ENCODE measurements around the gene DDR2. TPM values are rescaled to one million over a fixed set of nuclear protein-coding genes. Genes with fewer than 3 reads are reported as not detected.

Gene DDR2
- total RNA-seq, 2 experiments from 2014 or later: 0.19 TPM; not detected in 1

GRCh38 chr1:162679298-162679697 lies 47.0 kb downstream of the DDR2 start:
- CTCF ChIA-PET (ENCODE audit: unreplicated experiment): no interaction called here
- no TSS peak for BruUV-seq (replicated peaks)
- TF ChIP-seq, protein P1, sequence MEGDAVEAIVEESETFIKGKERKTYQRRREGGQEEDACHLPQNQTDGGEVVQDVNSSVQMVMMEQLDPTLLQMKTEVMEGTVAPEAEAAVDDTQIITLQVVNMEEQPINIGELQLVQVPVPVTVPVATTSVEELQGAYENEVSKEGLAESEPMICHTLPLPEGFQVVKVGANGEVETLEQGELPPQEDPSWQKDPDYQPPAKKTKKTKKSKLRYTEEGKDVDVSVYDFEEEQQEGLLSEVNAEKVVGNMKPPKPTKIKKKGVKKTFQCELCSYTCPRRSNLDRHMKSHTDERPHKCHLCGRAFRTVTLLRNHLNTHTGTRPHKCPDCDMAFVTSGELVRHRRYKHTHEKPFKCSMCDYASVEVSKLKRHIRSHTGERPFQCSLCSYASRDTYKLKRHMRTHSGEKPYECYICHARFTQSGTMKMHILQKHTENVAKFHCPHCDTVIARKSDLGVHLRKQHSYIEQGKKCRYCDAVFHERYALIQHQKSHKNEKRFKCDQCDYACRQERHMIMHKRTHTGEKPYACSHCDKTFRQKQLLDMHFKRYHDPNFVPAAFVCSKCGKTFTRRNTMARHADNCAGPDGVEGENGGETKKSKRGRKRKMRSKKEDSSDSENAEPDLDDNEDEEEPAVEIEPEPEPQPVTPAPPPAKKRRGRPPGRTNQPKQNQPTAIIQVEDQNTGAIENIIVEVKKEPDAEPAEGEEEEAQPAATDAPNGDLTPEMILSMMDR (conservative IDR thresholded peaks at IDR 0.05; ENCODE audit: low read length): no peak
- TF ChIP-seq EZH2phosphoT487 (IDR thresholded peaks at IDR 0.05; ENCODE audit: borderline replicate concordance, low read depth, low read length): no peak
- H2AFZ ChIP-seq (ENCODE audit: low read length): no peak overlapping the region
- no peak for DNase-seq (ENCODE audit: low spot score)
- no peak overlapping the region for H3K4me2 ChIP-seq (ENCODE audit: low read length)
- H3K9me2 ChIP-seq (ENCODE audit: insufficient read depth, low read length): no peaks in the 10 kb centered on the region
- no peak overlapping the region for H3K4me3 ChIP-seq (ENCODE audit: low read depth, low read length, poor library complexity, severe bottlenecking)
- H3K4me1 ChIP-seq (ENCODE audit: insufficient read depth, low read length, poor library complexity, severe bottlenecking): no peaks in the 10 kb centered on the region
- H3K9me3 ChIP-seq (ENCODE audit: low read length): no peaks in the 10 kb centered on the region
- no peaks in the 10 kb centered on the region for H3K79me2 ChIP-seq (ENCODE audit: insufficient read depth, low read depth, low read length)
- H3K36me3 ChIP-seq (ENCODE audit: insufficient read depth, low read length): no peaks in the 10 kb centered on the region
- intact Hi-C loops (cut with micrococcal nuclease; ENCODE audit: unreplicated experiment): no loop called here
- POLR2A ChIA-PET: no interaction called here
- no peaks in the 10 kb centered on the region for H4K20me1 ChIP-seq (ENCODE audit: insufficient read depth, low read length)
- H3K27ac ChIP-seq (ENCODE audit: low read depth, low read length, poor library complexity, severe bottlenecking): no peak overlapping the region

DNA sequence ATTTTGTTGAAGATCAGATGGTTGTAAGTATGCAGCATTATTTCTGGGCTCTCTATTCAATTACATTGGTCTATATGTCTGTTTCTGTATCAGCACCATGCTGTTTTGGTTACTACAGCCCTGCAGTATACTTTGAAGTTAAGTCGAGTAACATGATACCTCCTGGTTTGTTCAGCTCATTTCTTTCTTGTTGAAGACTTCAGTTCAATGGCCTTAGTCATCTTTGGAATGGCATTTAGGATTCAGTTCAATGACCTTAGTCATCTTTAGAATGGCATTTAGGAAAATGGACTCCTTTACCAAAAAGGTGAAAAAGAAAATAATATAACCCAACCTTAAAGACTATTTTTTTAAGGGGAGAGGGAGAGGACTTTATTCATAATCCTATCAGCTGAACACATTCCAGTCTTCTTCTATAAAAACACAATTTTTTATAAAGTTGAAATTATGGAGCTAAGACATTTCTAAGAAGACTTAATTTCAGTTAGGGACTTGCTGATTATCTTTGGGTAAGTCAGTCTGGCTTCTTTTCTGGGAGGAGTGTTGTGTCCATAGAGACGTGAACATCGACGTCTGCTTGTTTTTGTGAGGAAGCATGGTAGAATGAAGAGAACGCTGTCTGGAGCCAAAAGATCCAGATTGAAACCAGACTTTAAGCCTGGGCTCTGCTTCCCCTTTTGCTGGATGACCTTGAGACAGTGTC lies 48.3 kb downstream of the DDR2 start:
- Histone ChIP-seq H3K79me2 (ENCODE audit: insufficient read depth, low read depth, low read length) (no peaks in the 10 kb centered on the region), H2AFZ (ENCODE audit: low read length) (no peak overlapping the region), H4K20me1 (ENCODE audit: insufficient read depth, low read length) (no peaks in the 10 kb centered on the region), H3K27ac (ENCODE audit: low read depth, low read length, poor library complexity, severe bottlenecking) (no peak overlapping the region), H3K36me3 (ENCODE audit: insufficient read depth, low read length) (no peaks in the 10 kb centered on the region), H3K4me3 (ENCODE audit: low read depth, low read length, poor library complexity, severe bottlenecking) (no peak overlapping the region), H3K4me2 (ENCODE audit: low read length) (no peak overlapping the region), H3K9me3 (ENCODE audit: low read length) (no peaks in the 10 kb centered on the region), H3K9me2 (ENCODE audit: insufficient read depth, low read length) (no peaks in the 10 kb centered on the region), H3K4me1 (ENCODE audit: insufficient read depth, low read length, poor library complexity, severe bottlenecking) (no peaks in the 10 kb centered on the region)
- POLR2A ChIA-PET: interaction anchor here (0.5 kb wide), 1 partner anchor 15 kb away, joined by 3 read pairs; no protein-coding TSS in a partner anchor
- CTCF ChIA-PET (ENCODE audit: unreplicated experiment): no interaction called here
- intact Hi-C loops (cut with micrococcal nuclease; ENCODE audit: unreplicated experiment): no loop called here
- DNase-seq (ENCODE audit: low spot score): no peak
- TF ChIP-seq, protein P1 (conservative IDR thresholded peaks at IDR 0.05; ENCODE audit: low read length): no peak
- no peak for TF ChIP-seq EZH2phosphoT487 (IDR thresholded peaks at IDR 0.05; ENCODE audit: borderline replicate concordance, low read depth, low read length)
- no TSS peak for BruUV-seq (replicated peaks)

DNA sequence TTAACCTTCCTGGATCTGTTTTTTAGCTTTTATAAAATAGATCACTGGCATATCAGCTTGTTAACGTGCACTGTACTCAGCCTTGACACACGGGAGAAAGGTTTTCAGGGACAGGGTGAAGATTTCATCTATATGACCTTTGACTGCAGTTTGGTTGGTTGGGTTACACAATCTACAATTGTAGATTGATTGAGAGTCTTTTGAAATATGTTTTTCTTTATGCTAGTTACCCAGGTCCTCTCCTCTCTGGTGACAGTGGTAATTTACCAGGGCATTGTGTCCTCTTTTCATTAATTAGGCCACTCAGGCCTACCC lies 48.8 kb downstream of the DDR2 start:
- CTCF ChIA-PET (ENCODE audit: unreplicated experiment): no interaction called here

More for the DNA sequence above, 48.8 kb downstream of the DDR2 start:
- POLR2A ChIA-PET: no interaction called here
- H3K4me1 ChIP-seq (ENCODE audit: insufficient read depth, low read length, poor library complexity, severe bottlenecking): no peaks in the 10 kb centered on the region
- intact Hi-C loops (cut with micrococcal nuclease; ENCODE audit: unreplicated experiment): no loop called here
- H3K79me2 ChIP-seq (ENCODE audit: insufficient read depth, low read depth, low read length): no peaks in the 10 kb centered on the region
- DNase-seq (ENCODE audit: low spot score): no peak
- H3K4me3 ChIP-seq (ENCODE audit: low read depth, low read length, poor library complexity, severe bottlenecking): no peak overlapping the region
- BruUV-seq (replicated peaks): no TSS peak
- no peak overlapping the region for H3K4me2 ChIP-seq (ENCODE audit: low read length)
- no peak overlapping the region for H2AFZ ChIP-seq (ENCODE audit: low read length)
- H4K20me1 ChIP-seq (ENCODE audit: insufficient read depth, low read length): no peaks in the 10 kb centered on the region
- no peaks in the 10 kb centered on the region for H3K9me2 ChIP-seq (ENCODE audit: insufficient read depth, low read length)
- H3K9me3 ChIP-seq (ENCODE audit: low read length): no peaks in the 10 kb centered on the region
- TF ChIP-seq, protein P1 (conservative IDR thresholded peaks at IDR 0.05; ENCODE audit: low read length): no peak
- TF ChIP-seq EZH2phosphoT487 (IDR thresholded peaks at IDR 0.05; ENCODE audit: borderline replicate concordance, low read depth, low read length): no peak
- H3K36me3 ChIP-seq (ENCODE audit: insufficient read depth, low read length): no peaks in the 10 kb centered on the region
- H3K27ac ChIP-seq (ENCODE audit: low read depth, low read length, poor library complexity, severe bottlenecking): no peak overlapping the region

All from OCI-LY7 (cell line).